SK-N-SH (cell line): ENCODE results near the gene IRAK4. TPM values are rescaled to one million over a fixed set of nuclear protein-coding genes. Genes with fewer than 3 reads are reported as not detected.

ENCODE experiments used
- CTCF ChIA-PET: fragments of 300-600, 350-600 bp; formaldehyde crosslinking; extraction: SDS; loops from one replicate; lab custom pipeline; 2021; lab: Yijun Ruan, JAX
- POLR2A ChIA-PET: fragments of 350-600 bp; sonication (Branson Sonifier 250); formaldehyde crosslinking; extraction: SDS; loops from one replicate; lab custom pipeline; 2020; ENCODE audit warnings: antibody characterized with exemption, inconsistent platforms; lab: Yijun Ruan, JAX
- DNase-seq: peaks from one replicate; pipeline ENCODE4 v3.0.0; 2012
- H2AFZ ChIP-seq: fragments of 200-600 bp; sonication (generic); 2 replicates; pipeline ENCODE4 v1.8.1; 2016; ENCODE audit warnings: antibody characterized with exemption, mild to moderate bottlenecking, low read depth
- H3F3A ChIP-seq: fragments of 200-600 bp; sonication (generic); replicated peaks from 2 replicates; pipeline ENCODE3; 2016; ENCODE audit warnings: antibody characterized with exemption, mild to moderate bottlenecking; ENCODE audit not compliant: insufficient read depth
- H3K27ac ChIP-seq, 2 experiments: fragments of 200-500 bp in 1 of 2; fragments of 200-600 bp in 1 of 2; sonication (Bioruptor generic) in 1 of 2; sonication (generic), shearing (Covaris generic) in 1 of 2; 2 replicates each; pipeline versions ENCODE4 v1.5.1 to v1.6.1; 2014 to 2016; ENCODE audit warnings: low read depth in 2 of 2, inconsistent platforms in 1 of 2, low read length in 1 of 2, mild to moderate bottlenecking in 1 of 2, mixed read lengths in 1 of 2
- H3K27me3 ChIP-seq: fragments of 200-600 bp; sonication (generic), shearing (Covaris generic); 2 replicates; pipeline ENCODE4 v1.6.1; 2016; ENCODE audit warnings: mixed run types; ENCODE audit not compliant: insufficient read depth
- H3K36me3 ChIP-seq, 2 experiments: fragments of 200-500 bp in 1 of 2; fragments of 200-600 bp in 1 of 2; sonication (Bioruptor generic) in 1 of 2; sonication (generic) in 1 of 2; replicated peaks in 1 of 2; 2 replicates each; pipeline versions ENCODE3 to v1.5.1; 2014 to 2016; ENCODE audit warnings: low read length in 1 of 2, mild to moderate bottlenecking in 1 of 2; ENCODE audit not compliant: insufficient read depth in 2 of 2, control insufficient read depth in 1 of 2
- H3K4me1 ChIP-seq, 2 experiments: fragments of 200-500 bp in 1 of 2; fragments of 200-600 bp in 1 of 2; sonication (Bioruptor generic) in 1 of 2; sonication (generic), shearing (Covaris generic) in 1 of 2; 2 replicates each; pipeline versions ENCODE4 v1.5.1 to v1.6.1; 2014 to 2016; ENCODE audit warnings: low read depth in 1 of 2, low read length in 1 of 2, mixed run types in 1 of 2; ENCODE audit not compliant: insufficient read depth in 2 of 2, control insufficient read depth in 1 of 2
- H3K4me2 ChIP-seq: fragments of 200-600 bp; sonication (generic), shearing (Covaris generic); 2 replicates; pipeline ENCODE4 v1.6.1; 2017; ENCODE audit warnings: mixed run types
- H3K4me3 ChIP-seq, 2 experiments: fragments of 200-500 bp in 1 of 2; fragments of 200-600 bp in 1 of 2; sonication (Bioruptor generic) in 1 of 2; sonication (generic), shearing (Covaris generic) in 1 of 2; 2 replicates each; pipeline versions ENCODE4 v1.5.1 to v1.8.1; 2014 to 2016; ENCODE audit warnings: low read depth in 2 of 2, inconsistent platforms in 1 of 2, low read length in 1 of 2, mild to moderate bottlenecking in 1 of 2, mixed read lengths in 1 of 2, moderate library complexity in 1 of 2
- H3K79me2 ChIP-seq: fragments of 200-600 bp; sonication (generic); 2 replicates; pipeline ENCODE4 v1.8.1; 2017; ENCODE audit warnings: mild to moderate bottlenecking; ENCODE audit not compliant: insufficient read depth
- H3K9ac ChIP-seq: fragments of 200-600 bp; sonication (generic); 2 replicates; pipeline ENCODE4 v1.6.1; 2017; ENCODE audit warnings: mixed run types
- H3K9me2 ChIP-seq: fragments of 200-600 bp; sonication (generic); 2 replicates; pipeline ENCODE4 v1.6.1; 2017; ENCODE audit warnings: mixed run types
- H3K9me3 ChIP-seq: fragments of 200-600 bp; sonication (generic); 2 replicates; pipeline ENCODE4 v1.6.1; 2017; ENCODE audit warnings: mixed run types, mild to moderate bottlenecking, moderate library complexity
- H4K20me1 ChIP-seq: fragments of 200-600 bp; sonication (generic); 2 replicates; pipeline ENCODE4 v1.6.1; 2017; ENCODE audit warnings: mild to moderate bottlenecking, mixed run types; ENCODE audit not compliant: insufficient read depth
- CHD2 ChIP-seq: fragments of 150-350 bp; IDR thresholded peaks from 2 replicates; pipeline ENCODE4 v1.6.1; 2018; ENCODE audit warnings: low read length; ENCODE audit not compliant: partially characterized antibody
- ELF1 ChIP-seq: IDR thresholded peaks from 2 replicates; pipeline ENCODE4 v1.4.0; 2012
- FOXJ3 ChIP-seq: sonication (generic); formaldehyde crosslinking; IDR thresholded peaks from 2 replicates; pipeline ENCODE4 v1.5.1; 2020; ENCODE audit warnings: mild to moderate bottlenecking, missing genetic modification reagents
- FOXM1 ChIP-seq: IDR thresholded peaks from 2 replicates; pipeline ENCODE4 v1.4.0; 2012; ENCODE audit warnings: low read depth, mild to moderate bottlenecking
- GABPA ChIP-seq: IDR thresholded peaks from 2 replicates; pipeline ENCODE4 v1.4.0; 2012; ENCODE audit warnings: low read depth, mild to moderate bottlenecking
- GATA2 ChIP-seq: sonication (generic); formaldehyde crosslinking; IDR thresholded peaks from 2 replicates; pipeline ENCODE4 v1.5.0; 2020; ENCODE audit warnings: mild to moderate bottlenecking, missing genetic modification reagents
- NRF1 ChIP-seq: IDR thresholded peaks from 2 replicates; pipeline ENCODE4 v1.6.1; 2012; ENCODE audit warnings: low read depth, mild to moderate bottlenecking, low read length
- POLR2AphosphoS5 ChIP-seq: IDR thresholded peaks from 2 replicates; pipeline ENCODE4 v1.6.1; 2012; ENCODE audit warnings: low read depth, low read length
- RAD21 ChIP-seq: IDR thresholded peaks from 2 replicates; pipeline ENCODE4 v1.6.1; 2012; ENCODE audit warnings: mild to moderate bottlenecking, low read length
- REST ChIP-seq: IDR thresholded peaks from 2 replicates; pipeline ENCODE4 v1.6.1; 2012; ENCODE audit warnings: mild to moderate bottlenecking, low read depth, low read length, moderate library complexity
- RXRA ChIP-seq: IDR thresholded peaks from 2 replicates; pipeline ENCODE4 v1.4.0; 2012; ENCODE audit warnings: low read depth, mild to moderate bottlenecking, borderline replicate concordance
- SIN3A ChIP-seq: IDR thresholded peaks from 2 replicates; pipeline ENCODE4 v1.6.1; 2012; ENCODE audit warnings: low read depth, mild to moderate bottlenecking, low read length, moderate library complexity, borderline replicate concordance
- TAF1 ChIP-seq: IDR thresholded peaks from 2 replicates; pipeline ENCODE4 v1.6.1; 2012; ENCODE audit warnings: low read depth, mild to moderate bottlenecking, low read length, moderate library complexity, borderline replicate concordance
- TCF12 ChIP-seq: IDR thresholded peaks from 2 replicates; pipeline ENCODE4 v1.4.0; 2012
- USF1 ChIP-seq: IDR thresholded peaks from 2 replicates; pipeline ENCODE4 v1.4.0; 2012; ENCODE audit warnings: low read depth, borderline replicate concordance
- polyA plus RNA-seq, 3 experiments: library from polyadenylated mRNA; depleted of rRNA; stranded (reverse); fragments of >200 nt; gene quantifications; 2 replicates each; pipeline ENCODE4 v1.2.3, GENCODE V29; 2012
- TF ChIP-seq, protein P1 (sequence below): fragments of 150-350 bp; IDR thresholded peaks from 2 replicates; pipeline ENCODE4 v1.6.1; 2016; ENCODE audit warnings: mild to moderate bottlenecking, low read depth, low read length
- TF ChIP-seq, protein P2 (sequence below): fragments of 200-600 bp; sonication (generic); IDR thresholded peaks from 2 replicates; pipeline ENCODE4 v1.6.1; 2017; ENCODE audit warnings: antibody characterized with exemption, mild to moderate bottlenecking, moderate library complexity

IRAK4 gene
- polyA plus RNA-seq, 1 of the 3 experiments (the other 2 are of a cell fraction), result 5.1 TPM

GRCh38 chr12:43763769-43764168 lies 5.0 kb downstream of the IRAK4 start:
- H3K4me1 ChIP-seq, result peaks cover 3 to 5% of the 10 kb centered on the region in 2 experiments; a peak in 2 of 4 replicates
- ChIA-PET CTCF (interaction anchor here (2.0 kb wide), 1 partner anchor 119 kb away, joined by 9 read pairs; no protein-coding TSS in a partner anchor), POLR2A (no interaction called here)
- H2AFZ ChIP-seq, result no peak overlapping the region
- no peaks in the 10 kb centered on the region for H4K20me1 ChIP-seq
- H3K4me3 ChIP-seq, result no peak overlapping the region
- H3K79me2 ChIP-seq, result no peaks in the 10 kb centered on the region
- H3K9me3 ChIP-seq, result no peaks in the 10 kb centered on the region
- no peak overlapping the region for H3K4me2 ChIP-seq
- no peak for DNase-seq
- TF ChIP-seq POLR2AphosphoS5 (no peak), USF1 (no peak), RAD21 (no peak), REST (no peak), ELF1 (no peak)
- H3K9me2 ChIP-seq, result no peaks in the 10 kb centered on the region
- H3K27ac ChIP-seq, result no peak overlapping the region
- H3F3A ChIP-seq, result no peaks in the 10 kb centered on the region
- H3K27me3 ChIP-seq, result no peaks in the 10 kb centered on the region
- no peak overlapping the region for H3K9ac ChIP-seq
- H3K36me3 ChIP-seq, result peaks cover 0 to 7% of the 10 kb centered on the region in 2 experiments

DNA sequence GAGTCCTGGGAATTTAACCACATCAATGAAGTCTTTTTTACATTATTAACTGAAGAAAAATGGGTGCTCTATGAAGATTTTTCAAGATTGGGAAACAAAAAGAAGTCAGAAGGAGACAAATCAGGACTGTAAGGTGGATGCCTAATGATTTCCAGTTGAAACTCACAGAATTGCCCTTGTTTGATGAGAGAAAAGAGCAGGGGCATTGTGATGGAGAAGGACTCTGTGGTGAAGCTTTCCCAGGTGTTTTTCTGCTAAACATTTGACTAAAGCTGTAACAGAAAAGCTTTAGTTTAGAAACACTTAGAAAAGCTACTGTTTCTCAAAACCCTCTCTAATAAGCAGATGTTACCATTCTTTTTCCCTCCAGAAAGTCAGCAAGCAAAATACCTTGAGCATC lies 5.8 kb downstream of the IRAK4 start:
- Histone ChIP-seq H4K20me1 (no peaks in the 10 kb centered on the region), H3K4me2 (no peak overlapping the region), H3K9me2 (no peaks in the 10 kb centered on the region), H3K27me3 (no peaks in the 10 kb centered on the region), H3F3A (no peaks in the 10 kb centered on the region), H3K27ac (no peak overlapping the region), H3K79me2 (no peaks in the 10 kb centered on the region), H3K4me1 (peaks cover 3 to 5% of the 10 kb centered on the region in 2 experiments; a peak in 2 of 4 replicates), H3K4me3 (no peak overlapping the region), H3K9me3 (no peaks in the 10 kb centered on the region), H3K9ac (no peak overlapping the region), H3K36me3 (peaks cover 0 to 10% of the 10 kb centered on the region in 2 experiments), H2AFZ (no peak overlapping the region)
- POLR2A ChIA-PET, result no interaction called here
- DNase-seq, result no peak
- CTCF ChIA-PET, result no interaction called here
- no peak for TF ChIP-seq POLR2AphosphoS5
- no peak for TF ChIP-seq TAF1
- TF ChIP-seq TCF12, result no peak
- TF ChIP-seq RAD21, result no peak
- TF ChIP-seq, protein P1, sequence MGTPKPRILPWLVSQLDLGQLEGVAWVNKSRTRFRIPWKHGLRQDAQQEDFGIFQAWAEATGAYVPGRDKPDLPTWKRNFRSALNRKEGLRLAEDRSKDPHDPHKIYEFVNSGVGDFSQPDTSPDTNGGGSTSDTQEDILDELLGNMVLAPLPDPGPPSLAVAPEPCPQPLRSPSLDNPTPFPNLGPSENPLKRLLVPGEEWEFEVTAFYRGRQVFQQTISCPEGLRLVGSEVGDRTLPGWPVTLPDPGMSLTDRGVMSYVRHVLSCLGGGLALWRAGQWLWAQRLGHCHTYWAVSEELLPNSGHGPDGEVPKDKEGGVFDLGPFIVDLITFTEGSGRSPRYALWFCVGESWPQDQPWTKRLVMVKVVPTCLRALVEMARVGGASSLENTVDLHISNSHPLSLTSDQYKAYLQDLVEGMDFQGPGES, result no peak
- TF ChIP-seq SIN3A, result no peak
- TF ChIP-seq RXRA, result no peak
- TF ChIP-seq CHD2, result no peak
- no peak for TF ChIP-seq GATA2 (CRISPR knock-in tag)
- no peak for TF ChIP-seq GABPA
- TF ChIP-seq ELF1, result no peak
- TF ChIP-seq USF1, result no peak
- TF ChIP-seq FOXJ3 (CRISPR knock-in tag), result no peak
- no peak for TF ChIP-seq NRF1
- TF ChIP-seq FOXM1, result no peak
- TF ChIP-seq, protein P2, sequence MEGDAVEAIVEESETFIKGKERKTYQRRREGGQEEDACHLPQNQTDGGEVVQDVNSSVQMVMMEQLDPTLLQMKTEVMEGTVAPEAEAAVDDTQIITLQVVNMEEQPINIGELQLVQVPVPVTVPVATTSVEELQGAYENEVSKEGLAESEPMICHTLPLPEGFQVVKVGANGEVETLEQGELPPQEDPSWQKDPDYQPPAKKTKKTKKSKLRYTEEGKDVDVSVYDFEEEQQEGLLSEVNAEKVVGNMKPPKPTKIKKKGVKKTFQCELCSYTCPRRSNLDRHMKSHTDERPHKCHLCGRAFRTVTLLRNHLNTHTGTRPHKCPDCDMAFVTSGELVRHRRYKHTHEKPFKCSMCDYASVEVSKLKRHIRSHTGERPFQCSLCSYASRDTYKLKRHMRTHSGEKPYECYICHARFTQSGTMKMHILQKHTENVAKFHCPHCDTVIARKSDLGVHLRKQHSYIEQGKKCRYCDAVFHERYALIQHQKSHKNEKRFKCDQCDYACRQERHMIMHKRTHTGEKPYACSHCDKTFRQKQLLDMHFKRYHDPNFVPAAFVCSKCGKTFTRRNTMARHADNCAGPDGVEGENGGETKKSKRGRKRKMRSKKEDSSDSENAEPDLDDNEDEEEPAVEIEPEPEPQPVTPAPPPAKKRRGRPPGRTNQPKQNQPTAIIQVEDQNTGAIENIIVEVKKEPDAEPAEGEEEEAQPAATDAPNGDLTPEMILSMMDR, result no peak
